Memory B cell (primary cell): ENCODE measurements around the gene FBF1.
"Not testable (repeated sequence)": the region's sequence is repeated elsewhere in the genome, so short reads cannot be mapped to it uniquely, and the experiment has no call there.

Source experiments
- ATAC-seq: fragments of 150-1000 bp; cut with Tn5 transposase; 2 replicates; pipeline ENCODE4 v1.10.0; 2021; ENCODE audit warnings: low read depth, mild to moderate bottlenecking, moderate library complexity
- DNase-seq, 2 donors: peaks; one replicate each; pipeline ENCODE4 v3.0.0; 2022; ENCODE audit warnings: low spot score in 2 of 2
- H3K27ac Mint-ChIP-seq: one replicate; pipeline ENCODE4 v1.8.0; 2022; ENCODE audit warnings: mild to moderate bottlenecking, moderate library complexity, mixed read lengths
- H3K27me3 Mint-ChIP-seq: one replicate; pipeline ENCODE4 v1.8.0; 2022; ENCODE audit warnings: mixed read lengths
- H3K36me3 Mint-ChIP-seq: one replicate; pipeline ENCODE4 v1.8.0; 2022; ENCODE audit warnings: mild to moderate bottlenecking, mixed read lengths
- H3K4me1 Mint-ChIP-seq: one replicate; pipeline ENCODE4 v1.8.0; 2022; ENCODE audit warnings: mixed read lengths
- H3K4me3 Mint-ChIP-seq: one replicate; pipeline ENCODE4 v1.8.0; 2022; ENCODE audit warnings: mild to moderate bottlenecking, moderate library complexity, mixed read lengths
- H3K9me3 Mint-ChIP-seq: one replicate; pipeline ENCODE4 v1.8.0; 2022; ENCODE audit warnings: mixed read lengths

Gene FBF1

DNA sequence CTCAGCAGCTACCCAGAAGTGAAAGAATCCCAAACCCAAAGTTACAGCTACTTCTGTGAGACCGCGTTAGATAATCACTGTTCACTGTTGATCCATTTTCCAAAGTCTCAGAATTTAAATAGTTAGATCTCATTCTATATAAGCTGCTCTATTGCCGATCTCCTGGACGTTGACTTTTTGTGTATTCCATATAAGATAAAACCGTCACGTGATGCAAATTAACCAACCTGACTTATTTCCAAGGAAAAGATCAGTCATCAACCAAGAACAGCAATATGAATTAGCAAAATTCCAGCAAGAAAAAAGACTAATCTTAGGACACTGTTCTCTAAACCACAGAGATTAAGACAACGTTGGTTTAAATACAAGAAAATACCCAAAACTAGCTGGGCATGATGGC, 29.8 kb upstream of the FBF1 start:
- Mint-ChIP-seq H3K27me3 (no peaks in the 10 kb centered on the region), H3K4me1 (peaks cover 11% of the 10 kb centered on the region), H3K9me3 (no peaks in the 10 kb centered on the region), H3K36me3 (peaks cover 9% of the 10 kb centered on the region), H3K4me3 (no peak overlapping the region), H3K27ac (no peak overlapping the region)
- DNase-seq (no peak), ATAC-seq (no peak)

DNA sequence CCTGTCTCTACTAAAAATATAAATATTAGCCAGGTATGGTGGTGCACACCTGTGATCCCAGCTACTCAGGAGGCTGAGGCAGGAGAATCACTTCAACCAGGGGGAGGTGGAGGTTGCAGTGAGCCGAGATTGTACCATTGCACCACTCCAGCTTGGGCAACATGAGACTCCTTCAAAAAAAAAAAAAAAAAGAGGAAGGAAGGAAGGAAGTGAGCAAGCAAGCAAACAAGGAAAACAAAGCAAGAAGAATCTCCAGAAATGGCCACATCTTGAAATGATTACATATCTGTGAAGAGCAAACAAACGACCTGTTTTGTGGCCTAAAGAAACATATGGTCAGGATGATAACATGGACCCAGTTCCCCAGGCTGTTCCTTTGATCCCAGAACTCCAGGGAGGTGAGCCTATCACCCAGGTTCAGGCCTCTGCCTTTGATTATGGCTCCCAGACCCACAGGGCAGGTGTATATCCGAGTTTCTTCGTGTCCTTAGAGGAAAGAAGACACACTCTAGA, 29.2 kb upstream of the FBF1 start:
- Mint-ChIP-seq H3K36me3 (peaks cover 9% of the 10 kb centered on the region), H3K4me1 (peaks cover 9% of the 10 kb centered on the region), H3K4me3 (no peak overlapping the region), H3K27me3 (no peaks in the 10 kb centered on the region), H3K9me3 (no peaks in the 10 kb centered on the region), H3K27ac (no peak overlapping the region)
- no peak for ATAC-seq
- no peak for DNase-seq

GRCh38 chr17:75969044-75969443, 28.2 kb upstream of the FBF1 start:
- not testable (repeated sequence) for H3K4me3 Mint-ChIP-seq, H3K36me3 Mint-ChIP-seq, H3K4me1 Mint-ChIP-seq, H3K9me3 Mint-ChIP-seq, H3K27ac Mint-ChIP-seq, H3K27me3 Mint-ChIP-seq, ATAC-seq, DNase-seq

DNA sequence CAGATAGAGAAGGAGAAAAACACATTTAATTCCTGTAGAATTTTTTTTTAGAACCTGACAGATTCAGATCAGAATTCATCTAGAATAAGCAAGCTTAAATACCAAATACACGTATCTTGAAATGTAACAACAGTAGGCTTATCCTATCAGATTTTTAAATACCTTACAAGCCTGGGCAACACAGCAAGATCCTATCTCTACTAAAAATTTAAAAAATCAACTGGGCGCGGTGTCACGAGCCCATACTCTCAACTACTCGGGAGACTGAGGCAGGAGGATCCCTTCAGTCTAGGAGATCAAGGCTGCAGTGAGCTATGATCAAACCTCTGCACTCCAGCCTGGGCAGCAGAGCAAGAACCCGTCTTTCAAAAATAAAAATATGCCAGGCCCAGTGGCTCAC, 24.6 kb upstream of the FBF1 start:
- Mint-ChIP-seq H3K4me1 (peaks cover 7% of the 10 kb centered on the region), H3K36me3 (peaks cover 8% of the 10 kb centered on the region), H3K27ac (no peak overlapping the region), H3K27me3 (no peaks in the 10 kb centered on the region), H3K4me3 (no peak overlapping the region), H3K9me3 (no peaks in the 10 kb centered on the region)
- DNase-seq (no peak), ATAC-seq (no peak)

DNA sequence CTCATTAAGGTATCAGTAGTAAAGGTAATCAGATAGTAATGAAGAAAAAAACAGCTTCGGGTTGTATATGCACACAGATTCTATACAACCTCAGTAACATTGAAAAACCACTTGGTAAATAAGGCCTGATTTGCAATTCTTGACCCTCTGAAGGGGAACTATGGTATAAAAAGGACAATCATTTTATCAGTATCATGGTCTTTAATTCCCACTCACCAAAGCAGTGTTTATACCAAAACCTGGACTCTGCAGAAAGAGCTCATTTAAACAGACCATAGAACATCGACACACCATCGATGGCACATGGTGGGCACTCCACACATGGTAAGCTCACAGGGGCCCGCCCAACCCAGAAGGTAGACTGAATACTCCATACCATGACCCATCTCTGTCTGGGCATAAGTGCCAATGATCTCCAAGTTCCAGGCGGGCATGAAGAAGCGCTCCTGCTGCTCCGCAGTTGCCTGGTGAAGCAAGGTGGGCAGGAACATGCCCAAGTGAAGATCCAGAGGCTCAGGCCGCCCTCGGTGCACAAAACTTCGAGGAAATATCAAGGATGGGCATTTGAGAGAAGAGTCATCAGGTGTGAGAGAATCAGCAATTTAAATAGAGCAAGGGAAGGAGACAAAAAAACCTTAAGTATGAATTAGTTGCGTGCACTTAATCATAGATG, 19.1 kb upstream of the FBF1 start:
- Mint-ChIP-seq H3K36me3 (peaks cover 11% of the 10 kb centered on the region), H3K27ac (no peak overlapping the region), H3K27me3 (no peaks in the 10 kb centered on the region), H3K4me3 (no peak overlapping the region), H3K9me3 (no peaks in the 10 kb centered on the region), H3K4me1 (peaks cover 5% of the 10 kb centered on the region)
- no peak for ATAC-seq
- no peak for DNase-seq

GRCh38 chr17:75959051-75959838, 18.4 kb upstream of the FBF1 start:
- no peak for DNase-seq
- Mint-ChIP-seq H3K36me3 (peaks cover 13% of the 10 kb centered on the region), H3K27ac (no peak overlapping the region), H3K9me3 (no peaks in the 10 kb centered on the region), H3K4me3 (no peak overlapping the region), H3K27me3 (no peaks in the 10 kb centered on the region), H3K4me1 (peaks cover 5% of the 10 kb centered on the region)
- no peak for ATAC-seq

DNA sequence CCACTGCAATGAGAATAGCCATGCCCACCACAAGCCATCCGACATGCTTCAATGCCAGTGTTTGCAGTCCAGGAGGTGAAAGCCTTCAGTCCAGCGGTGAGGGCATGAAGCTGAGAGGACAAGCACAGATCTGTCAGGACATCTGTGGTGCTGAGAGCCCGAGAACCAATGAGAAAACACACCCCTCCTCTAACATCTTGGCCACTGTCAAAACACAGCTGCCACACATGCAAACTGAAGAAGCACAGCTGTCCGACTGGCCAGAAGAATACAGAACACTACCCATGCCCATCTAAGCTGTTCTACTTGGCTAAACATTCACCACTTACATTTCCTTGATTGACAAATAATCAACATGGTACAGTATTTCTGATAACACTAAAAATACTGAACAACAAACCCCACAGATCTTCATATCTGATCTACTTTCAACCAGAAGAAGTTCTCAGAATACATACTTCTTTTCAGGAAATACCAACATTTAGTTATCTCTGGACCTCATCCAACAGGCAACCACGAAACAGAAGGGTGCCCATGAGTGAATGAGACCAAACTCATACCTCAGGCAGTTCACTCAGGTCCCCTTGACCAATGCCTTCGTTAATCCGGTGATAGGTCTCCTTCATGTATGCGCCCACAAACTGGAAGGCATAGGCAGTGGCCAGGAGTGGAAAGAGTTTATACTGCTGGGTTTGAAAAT, 10.2 kb upstream of the FBF1 start:
- peaks cover 26% of the 10 kb centered on the region for H3K36me3 Mint-ChIP-seq
- no peaks in the 10 kb centered on the region for H3K4me1 Mint-ChIP-seq
- no peak overlapping the region for H3K27ac Mint-ChIP-seq
- no peak for DNase-seq
- H3K4me3 Mint-ChIP-seq: no peak overlapping the region
- no peaks in the 10 kb centered on the region for H3K9me3 Mint-ChIP-seq
- ATAC-seq: no peak
- no peaks in the 10 kb centered on the region for H3K27me3 Mint-ChIP-seq

- H3K27ac Mint-ChIP-seq: no peak overlapping the region
- H3K36me3 Mint-ChIP-seq: peaks cover 23% of the 10 kb centered on the region
- no peak for ATAC-seq
- no peak for DNase-seq
- H3K9me3 Mint-ChIP-seq: no peaks in the 10 kb centered on the region
- H3K4me1 Mint-ChIP-seq: no peaks in the 10 kb centered on the region
- no peak overlapping the region for H3K4me3 Mint-ChIP-seq
- H3K27me3 Mint-ChIP-seq: no peaks in the 10 kb centered on the region
These were observed 9.6 kb upstream of the FBF1 start for GRCh38 chr17:75950421-75950820.

GRCh38 chr17:75945211-75945610, 4.4 kb upstream of the FBF1 start:
- H3K27me3 Mint-ChIP-seq: no peaks in the 10 kb centered on the region
- no peak overlapping the region for H3K4me3 Mint-ChIP-seq
- ATAC-seq (no peak), DNase-seq (no peak)
- no peak overlapping the region for H3K27ac Mint-ChIP-seq
- peaks cover 4% of the 10 kb centered on the region for H3K4me1 Mint-ChIP-seq
- no peaks in the 10 kb centered on the region for H3K9me3 Mint-ChIP-seq
- peaks cover 7% of the 10 kb centered on the region for H3K36me3 Mint-ChIP-seq

- Mint-ChIP-seq H3K4me1 (peaks cover 6% of the 10 kb centered on the region), H3K4me3 (no peak overlapping the region), H3K27ac (no peak overlapping the region), H3K9me3 (no peaks in the 10 kb centered on the region), H3K36me3 (peaks cover 2% of the 10 kb centered on the region), H3K27me3 (no peaks in the 10 kb centered on the region)
- ATAC-seq (no peak), DNase-seq (no peak)
These were observed 2.6 kb upstream of the FBF1 start for GRCh38 chr17:75943491-75943890.

DNA sequence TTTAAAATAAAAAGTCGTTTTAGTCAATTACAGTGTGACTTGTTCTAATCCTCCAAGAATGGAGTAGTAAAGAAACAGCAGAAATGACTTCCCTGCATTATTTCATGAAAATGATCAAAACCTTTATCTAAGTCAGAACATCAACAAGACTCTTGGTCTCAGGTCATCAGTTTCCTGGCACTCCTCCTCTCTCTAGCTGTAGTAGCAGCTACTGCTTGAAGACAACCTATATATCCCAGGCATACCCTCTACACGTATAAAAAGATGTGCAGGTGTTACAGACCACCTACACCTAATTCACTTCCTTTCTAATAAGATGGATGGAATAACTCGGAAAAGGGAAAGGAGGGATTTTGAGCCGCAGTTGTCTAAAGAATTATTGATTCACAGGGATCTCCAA, 1.6 kb upstream of the FBF1 start:
- H3K27ac Mint-ChIP-seq: no peak overlapping the region
- peaks cover 6% of the 10 kb centered on the region for H3K4me1 Mint-ChIP-seq
- no peak for DNase-seq
- H3K27me3 Mint-ChIP-seq: no peaks in the 10 kb centered on the region
- H3K4me3 Mint-ChIP-seq: no peak overlapping the region
- H3K36me3 Mint-ChIP-seq: no peaks in the 10 kb centered on the region
- no peak for ATAC-seq
- H3K9me3 Mint-ChIP-seq: no peaks in the 10 kb centered on the region

DNA sequence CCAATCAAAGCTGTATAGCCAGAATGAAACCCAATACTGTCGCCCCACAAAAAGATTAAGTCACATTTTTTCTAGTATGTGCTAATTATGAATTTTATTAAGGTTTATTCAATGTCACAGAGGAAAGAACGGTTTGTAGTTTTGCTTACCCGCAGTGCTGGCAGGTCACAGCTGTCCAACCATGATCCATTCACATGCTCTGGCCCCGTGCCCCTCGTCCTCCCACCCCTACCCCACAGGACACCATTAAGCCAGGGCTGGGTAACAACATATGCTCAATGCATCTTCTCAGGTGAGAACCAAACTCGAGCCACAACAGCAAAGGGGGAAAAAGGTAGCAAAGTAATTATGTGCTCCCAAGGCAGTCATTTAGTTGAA, 589 bp upstream of the FBF1 start:
- peak overlapping the region; percentile 81 for H3K4me3 Mint-ChIP-seq
- ATAC-seq (no peak), DNase-seq (no peak)
- no peaks in the 10 kb centered on the region for H3K9me3 Mint-ChIP-seq
- H3K27ac Mint-ChIP-seq: no peak overlapping the region
- no peaks in the 10 kb centered on the region for H3K27me3 Mint-ChIP-seq
- H3K4me1 Mint-ChIP-seq: peaks cover 6% of the 10 kb centered on the region
- H3K36me3 Mint-ChIP-seq: no peaks in the 10 kb centered on the region

DNA sequence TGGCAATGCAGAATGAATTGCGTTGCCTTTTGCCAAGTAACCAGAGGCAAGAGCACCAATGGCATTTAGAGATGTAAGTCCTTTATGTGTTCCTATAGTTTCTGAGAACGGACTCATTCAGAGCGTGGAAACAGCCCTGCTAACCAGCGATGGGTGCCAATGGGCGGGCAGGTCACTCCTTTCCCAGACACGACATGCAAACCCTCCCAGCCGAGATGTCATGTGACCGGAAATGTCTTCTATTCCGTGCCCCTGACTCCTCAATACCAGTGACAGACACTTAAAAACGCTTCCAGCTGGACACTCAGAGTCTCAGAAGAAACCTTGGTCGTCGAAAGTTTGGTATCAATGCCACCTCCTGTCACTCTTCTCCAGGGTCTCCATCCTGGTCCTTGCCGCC, 3.2 kb downstream of the FBF1 start:
- no peak for ATAC-seq
- Mint-ChIP-seq H3K9me3 (no peaks in the 10 kb centered on the region), H3K36me3 (no peaks in the 10 kb centered on the region), H3K27me3 (no peaks in the 10 kb centered on the region), H3K4me1 (peaks cover 6% of the 10 kb centered on the region), H3K4me3 (no peak overlapping the region), H3K27ac (no peak overlapping the region)
- no peak for DNase-seq

GRCh38 chr17:75933808-75934207, 7.0 kb downstream of the FBF1 start:
- ATAC-seq: no peak
- no peaks in the 10 kb centered on the region for H3K27me3 Mint-ChIP-seq

More at GRCh38 chr17:75933808-75934207, 7.0 kb downstream of the FBF1 start:
- H3K4me3 Mint-ChIP-seq: no peak overlapping the region
- DNase-seq: no peak
- H3K4me1 Mint-ChIP-seq: no peaks in the 10 kb centered on the region
- no peak overlapping the region for H3K27ac Mint-ChIP-seq
- H3K9me3 Mint-ChIP-seq: no peaks in the 10 kb centered on the region
- no peaks in the 10 kb centered on the region for H3K36me3 Mint-ChIP-seq
